GM19099 (cell line): ENCODE data around the gene GPR151.

Experiments
- POLR2A ChIP-seq: IDR thresholded peaks from 3 replicates; pipeline ENCODE4 v1.6.1; 2011; ENCODE audit warnings: low read depth; ENCODE audit not compliant: insufficient read length; ENCODE audit errors: extremely low read depth

Gene GPR151

DNA sequence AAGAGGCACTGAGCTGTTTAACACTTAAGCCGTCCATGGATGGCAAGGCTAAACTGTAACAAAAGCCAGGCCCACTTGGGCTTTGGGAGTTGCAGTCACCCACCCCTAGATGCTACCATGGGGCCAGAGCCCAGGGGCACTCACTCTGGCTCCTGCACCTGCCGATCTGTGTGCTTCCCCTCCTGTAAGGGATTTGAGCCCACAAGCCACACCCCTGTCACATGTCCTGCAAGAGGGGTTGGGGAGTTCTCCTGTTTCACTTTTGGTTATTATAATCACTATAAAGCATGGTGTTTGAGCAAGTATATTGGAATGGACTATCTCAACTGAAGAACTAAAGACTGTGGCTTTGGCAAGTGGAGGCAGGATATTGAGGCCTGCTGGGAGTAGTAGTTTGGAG lies 14.0 kb upstream of the GPR151 start:
- TF ChIP-seq POLR2A: no peak

DNA sequence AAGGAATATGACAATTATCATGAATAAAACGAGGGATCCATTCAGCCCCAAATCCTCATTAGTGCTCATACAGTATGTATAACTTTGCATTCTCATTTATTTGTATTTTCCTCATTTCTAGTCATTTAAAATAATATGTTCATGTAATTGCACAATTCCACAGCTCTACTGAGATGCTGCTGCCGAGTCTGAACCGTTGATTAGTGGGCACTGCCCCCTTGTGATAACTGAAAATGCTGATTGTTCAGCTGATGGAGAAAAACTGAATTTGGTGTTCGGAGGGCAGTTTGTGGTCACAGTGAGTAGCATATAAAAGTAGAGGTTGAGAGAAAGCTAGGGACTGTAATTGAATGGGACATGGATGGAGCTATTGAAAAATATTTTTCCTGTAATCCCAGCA lies 12.2 kb upstream of the GPR151 start:
- no peak for TF ChIP-seq POLR2A

DNA sequence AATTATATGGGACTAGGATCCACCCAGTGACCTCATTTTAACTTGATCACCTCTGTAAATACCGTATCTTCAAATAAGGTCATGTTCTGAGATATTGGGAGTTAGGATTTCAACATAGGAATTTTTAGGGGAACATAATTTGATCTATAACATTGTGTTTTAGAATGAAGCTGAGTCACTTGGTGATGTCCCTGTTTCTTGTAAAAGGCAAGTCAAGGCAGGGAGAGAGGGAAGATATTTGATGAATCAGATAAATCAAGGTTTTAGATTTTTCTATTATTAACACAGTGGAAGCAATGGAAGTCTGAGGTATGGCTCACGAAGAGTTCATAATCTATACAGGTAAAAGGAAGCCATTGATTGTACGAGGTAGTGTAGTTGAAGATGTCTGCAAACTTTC lies 11.8 kb upstream of the GPR151 start:
- no peak for TF ChIP-seq POLR2A

DNA sequence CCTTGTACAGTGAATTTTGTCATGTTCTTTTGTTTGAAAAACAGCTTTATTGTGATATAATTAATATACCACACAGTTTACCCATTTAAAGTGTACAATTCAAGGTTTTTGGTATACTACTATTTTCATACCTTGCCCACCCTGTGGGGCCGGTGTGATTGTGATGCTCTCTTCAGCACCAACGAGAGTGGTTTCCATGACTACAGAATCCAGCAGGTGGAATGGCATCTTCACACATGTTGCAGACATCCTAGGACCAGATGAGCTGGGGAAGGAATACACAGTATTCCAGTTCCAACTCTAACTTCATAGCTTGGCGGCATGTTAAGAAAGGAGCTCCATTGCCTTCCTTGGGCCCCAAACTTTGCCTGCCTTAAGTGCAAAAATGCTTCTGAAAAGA lies 7.7 kb upstream of the GPR151 start:
- no peak for TF ChIP-seq POLR2A

DNA sequence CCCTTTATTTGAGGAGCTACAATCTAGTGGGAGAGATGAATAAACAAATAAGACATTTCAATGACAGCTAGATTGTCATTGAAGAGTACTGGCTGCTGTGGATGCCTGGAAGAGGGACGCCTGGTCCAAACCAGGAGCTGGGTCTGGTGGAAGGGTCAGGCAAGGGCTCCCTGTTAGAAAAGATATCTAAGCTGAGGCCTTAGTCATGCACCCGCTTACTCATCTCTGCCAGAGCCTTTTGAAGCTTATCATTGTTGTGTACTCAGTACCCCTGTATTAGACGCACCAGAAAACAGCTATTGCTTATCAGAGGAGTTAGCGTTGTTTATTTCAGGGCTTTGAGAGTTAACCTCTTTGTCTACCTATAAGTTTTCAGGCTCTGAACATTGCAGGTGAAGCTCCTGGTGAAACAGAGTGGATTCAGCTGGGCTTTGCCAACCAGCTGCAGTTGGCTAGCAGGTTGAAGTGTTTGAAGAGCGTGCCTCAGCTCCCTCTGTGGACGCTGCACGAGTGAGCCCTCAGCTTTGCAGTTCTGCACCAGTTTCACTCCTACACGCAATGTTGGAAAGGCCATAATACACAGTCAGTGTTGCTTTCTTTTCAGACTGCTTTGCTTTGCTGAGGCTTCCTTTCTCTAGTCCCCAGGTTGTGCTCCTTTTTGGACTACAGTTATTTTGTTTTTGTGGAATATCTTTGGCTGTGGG lies 5.6 kb upstream of the GPR151 start:
- TF ChIP-seq POLR2A: no peak

DNA sequence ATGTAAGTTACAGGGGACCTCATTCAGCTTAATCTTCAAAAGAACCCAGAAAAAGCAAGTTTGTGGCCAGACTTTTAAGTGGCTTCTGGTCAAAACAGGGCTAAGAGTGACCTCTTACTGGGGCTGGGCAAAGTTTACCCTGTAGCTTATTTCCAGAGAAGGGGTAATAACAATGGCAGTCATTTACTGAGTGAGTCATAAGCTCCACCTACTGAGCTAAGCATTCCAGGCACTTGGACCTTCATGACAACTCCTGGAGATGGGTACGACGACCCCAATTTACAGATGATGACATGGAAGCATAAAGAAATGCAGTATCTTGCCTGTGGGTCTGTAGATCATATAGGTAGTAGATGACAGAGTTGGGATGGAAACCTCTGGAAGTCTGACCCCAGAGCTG lies 4.7 kb upstream of the GPR151 start:
- TF ChIP-seq POLR2A: no peak

DNA sequence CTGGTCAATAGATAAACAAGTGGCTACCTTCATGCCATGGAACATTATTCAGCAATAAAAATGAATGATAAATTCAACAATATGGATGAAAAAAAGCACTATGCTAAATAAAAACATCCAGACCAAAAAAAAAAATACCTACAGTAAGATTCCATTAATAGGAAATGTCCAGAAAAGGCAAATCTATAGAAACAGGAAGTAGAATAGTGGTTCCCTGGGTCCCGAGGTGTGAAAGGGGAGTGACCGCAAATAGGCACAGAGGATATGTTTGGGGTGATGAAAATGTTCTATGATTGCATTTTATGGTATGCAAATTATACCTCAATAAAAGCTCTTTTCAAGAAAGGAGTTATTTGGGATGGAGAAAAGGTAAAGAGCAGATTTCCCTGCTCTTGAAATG lies 3.6 kb upstream of the GPR151 start:
- no peak for TF ChIP-seq POLR2A

DNA sequence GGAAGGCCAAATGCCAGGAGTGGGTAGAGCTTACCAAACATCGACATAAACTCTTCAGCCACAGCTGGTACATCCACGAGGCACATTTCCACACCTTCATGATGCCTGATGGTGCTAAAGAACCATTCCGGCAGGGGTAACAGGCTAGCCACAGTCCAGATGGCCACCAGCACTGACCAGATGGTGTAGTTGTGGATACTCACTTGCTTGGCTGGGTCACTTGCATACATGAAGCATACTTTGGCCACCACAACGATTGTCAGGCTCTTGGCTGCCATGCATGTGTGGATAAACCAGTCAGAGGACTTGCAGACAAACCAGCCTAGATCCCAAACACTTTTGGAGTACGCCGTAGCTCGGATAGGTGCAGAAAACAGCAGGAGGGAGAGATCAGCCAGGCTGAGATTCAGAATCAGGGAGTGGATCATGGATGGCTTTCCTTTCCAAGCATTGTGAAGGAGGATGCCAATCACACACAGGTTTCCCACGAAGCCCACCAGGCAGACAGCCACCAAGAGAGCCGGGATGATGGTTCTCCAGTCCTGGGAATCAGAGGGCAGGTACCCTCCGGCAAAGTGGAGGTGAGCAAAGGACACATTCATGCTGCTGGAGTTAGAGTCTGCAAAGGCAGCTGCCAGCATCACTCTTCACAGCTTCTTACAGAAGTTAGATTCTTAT lies 378 bp downstream of the GPR151 start:
- no peak for TF ChIP-seq POLR2A

DNA sequence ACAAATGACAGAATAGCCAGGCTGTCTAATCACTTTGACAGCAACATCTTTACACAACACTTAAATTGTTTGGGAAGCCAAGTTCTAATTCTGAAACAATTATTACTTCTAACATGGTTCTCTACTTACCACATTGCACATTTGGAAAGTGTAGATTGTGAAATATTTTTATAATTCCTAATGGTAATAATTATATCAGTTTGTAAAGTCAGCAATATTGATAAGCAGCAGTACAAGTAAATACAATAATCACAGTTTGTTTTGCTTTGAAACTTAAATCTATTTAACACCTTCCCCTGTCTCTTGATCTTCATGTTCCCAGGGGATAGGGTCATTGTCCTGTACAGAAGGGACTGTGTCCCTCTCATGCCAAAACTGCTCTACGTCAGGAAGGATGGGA lies 1.4 kb downstream of the GPR151 start:
- no peak for TF ChIP-seq POLR2A

DNA sequence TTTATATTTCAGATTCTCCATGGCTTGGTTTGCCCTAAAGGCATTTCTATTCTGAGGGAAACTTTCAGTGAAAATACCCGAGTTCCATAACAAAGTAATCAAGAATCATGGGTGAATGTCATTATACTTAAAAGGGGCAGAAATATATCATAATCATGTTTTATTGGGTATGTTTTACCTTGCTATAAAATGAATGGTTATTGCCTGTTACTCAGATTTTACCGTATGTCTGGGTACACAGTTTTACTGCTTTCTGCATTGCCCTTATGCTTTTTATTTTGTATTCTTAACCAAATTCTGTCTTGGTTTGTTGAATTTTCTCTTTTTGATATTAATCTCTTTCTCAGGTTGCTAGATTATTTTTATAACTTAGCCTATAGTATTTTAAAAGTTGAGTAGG lies 2.5 kb downstream of the GPR151 start:
- no peak for TF ChIP-seq POLR2A

DNA sequence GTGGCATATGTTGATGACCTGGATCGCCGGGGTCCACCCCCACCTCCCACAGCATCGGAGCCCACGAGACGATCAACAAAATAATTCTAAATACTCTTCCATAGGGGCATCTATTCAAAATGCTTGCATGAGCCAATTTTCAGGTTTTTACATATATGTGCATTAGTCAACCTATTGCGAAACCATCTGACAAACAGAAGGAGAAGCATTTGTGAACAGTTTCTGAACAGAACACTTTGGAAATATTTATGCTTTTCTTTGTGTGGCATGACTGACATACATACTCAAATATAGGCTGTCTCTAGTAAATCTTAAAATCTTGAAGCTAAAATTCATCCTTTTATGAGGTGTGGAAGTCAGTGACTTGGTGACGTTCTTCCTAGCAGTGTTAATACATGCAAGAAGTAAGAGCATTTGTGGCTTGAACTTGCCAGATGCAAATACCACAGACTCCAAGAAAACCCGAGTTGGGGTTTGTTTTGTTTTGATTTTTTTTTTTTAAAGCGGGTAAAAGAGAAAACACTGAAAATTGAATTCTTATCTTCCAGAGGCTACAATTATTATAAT lies 5.3 kb downstream of the GPR151 start:
- no peak for TF ChIP-seq POLR2A

DNA sequence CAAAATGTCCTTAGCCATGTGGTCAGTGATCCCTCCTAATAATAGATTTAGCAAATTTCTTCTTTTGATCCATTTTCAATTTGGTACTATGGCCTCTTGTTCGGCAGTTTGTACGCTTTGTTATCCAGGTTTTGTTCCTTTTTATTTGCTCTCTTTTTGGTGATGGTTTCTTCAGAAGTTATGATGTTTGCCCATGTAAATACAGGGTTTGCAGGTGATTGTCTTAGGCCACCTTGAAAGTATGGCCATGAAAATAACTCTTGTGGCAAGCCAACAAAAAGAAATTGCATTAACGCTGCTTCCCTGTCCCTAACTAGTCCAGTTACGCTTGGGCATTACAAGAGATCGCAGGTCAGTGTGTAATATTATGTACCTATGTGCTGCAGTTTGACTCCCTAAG lies 8.6 kb downstream of the GPR151 start:
- no peak for TF ChIP-seq POLR2A

DNA sequence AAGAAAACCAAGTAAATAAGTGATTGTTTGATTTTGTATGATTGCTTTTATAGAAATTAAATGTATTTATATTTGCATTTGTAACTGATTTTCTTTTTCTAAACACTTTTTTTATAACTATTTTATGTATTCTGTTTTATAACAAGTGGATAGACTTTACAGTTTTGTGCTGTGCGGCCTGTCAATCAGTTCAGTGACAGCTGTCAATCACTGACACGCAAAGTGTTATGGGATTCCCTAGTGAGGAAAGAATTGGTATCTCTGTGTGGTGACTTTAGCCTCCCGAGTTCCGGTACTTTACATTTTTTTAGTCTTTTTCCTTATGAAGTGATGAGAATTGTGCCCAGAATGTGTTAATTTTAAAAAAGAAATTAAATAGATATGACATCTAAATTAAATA lies 16.3 kb downstream of the GPR151 start:
- TF ChIP-seq POLR2A: no peak

DNA sequence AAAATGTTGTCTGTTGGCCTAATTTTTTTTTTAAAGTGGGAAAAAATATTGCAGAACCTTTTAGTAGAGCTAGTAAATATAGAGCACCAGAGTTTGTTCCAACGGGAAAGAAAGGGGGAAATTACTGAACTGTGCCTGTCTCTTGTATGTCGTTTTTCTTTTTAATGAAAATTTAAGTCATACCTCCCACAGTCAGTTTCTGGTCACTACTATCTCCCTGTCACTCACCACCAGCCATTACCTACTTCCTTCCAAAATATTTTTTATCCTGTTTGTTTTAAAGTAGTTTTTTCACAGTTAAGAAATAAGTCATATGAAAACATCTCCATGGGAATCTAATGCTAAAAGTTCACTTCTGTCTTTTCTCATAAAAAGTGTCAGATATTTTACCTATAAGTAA lies 21.3 kb downstream of the GPR151 start:
- TF ChIP-seq POLR2A: no peak

DNA sequence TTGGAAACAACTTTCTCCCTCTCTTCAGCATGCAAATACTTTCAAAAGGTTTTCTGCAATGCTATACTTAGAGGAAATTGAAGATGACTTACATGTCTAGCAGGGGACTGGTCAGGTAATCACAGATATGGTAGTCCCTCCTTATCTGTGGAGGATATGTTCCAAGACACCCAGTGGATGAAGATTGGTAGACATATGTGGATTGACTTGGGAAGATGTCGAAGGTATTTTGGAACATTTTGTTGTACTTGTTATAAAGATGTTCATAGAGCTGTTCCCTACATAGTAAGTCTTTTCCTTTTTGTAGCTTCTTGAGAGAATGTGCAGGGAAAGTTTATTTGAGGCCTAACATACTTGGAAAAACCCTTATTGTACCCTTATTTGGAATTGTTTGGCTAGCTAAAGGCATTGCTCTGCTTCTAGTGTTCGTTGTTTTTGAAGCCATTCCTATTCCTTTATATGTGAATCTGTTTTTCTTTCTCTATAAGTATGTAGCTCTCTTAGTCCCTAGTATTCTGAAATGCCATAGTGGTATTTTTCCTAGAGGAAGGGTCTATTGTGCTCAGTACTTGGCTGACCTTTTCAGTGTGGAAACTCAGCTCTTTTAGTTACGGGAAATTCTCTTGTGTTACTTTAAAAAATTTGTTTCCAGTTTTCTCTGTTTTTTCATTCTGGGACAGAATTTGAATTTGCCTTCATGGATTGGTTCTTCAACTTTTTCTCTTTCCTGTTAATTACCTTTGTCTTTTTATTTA lies 25.7 kb downstream of the GPR151 start:
- no peak for TF ChIP-seq POLR2A

DNA sequence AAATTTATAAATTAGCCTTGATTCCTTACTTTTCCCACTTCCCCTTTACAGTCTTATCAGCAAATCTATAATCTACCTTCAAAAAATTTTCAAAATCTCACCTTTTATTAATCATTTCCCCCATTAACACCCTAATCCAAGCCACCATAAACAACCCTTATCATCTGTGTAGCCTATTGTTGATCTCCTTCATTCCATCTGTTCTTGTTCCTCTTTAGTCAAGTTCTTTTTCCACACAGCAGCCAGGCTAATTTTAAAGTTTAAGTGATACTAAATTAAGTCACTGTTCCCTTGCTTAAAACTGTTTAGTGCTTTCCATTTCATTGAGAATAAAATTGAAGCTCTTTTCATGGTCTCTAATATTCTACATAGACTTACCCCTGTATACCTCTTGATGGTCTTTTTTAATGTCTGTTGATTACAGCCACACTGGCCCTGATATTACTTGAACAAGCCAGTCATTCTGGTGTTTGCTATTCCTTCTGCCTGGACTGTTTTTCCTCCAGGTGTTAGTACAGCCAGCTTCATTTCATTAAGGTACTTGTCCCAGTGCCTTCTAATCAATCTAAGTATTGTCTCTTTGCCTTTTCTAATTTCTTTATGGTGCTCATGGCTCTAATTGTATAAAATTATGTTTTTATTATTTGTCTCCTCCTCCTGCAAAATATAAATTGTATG lies 31.1 kb downstream of the GPR151 start:
- no peak for TF ChIP-seq POLR2A

DNA sequence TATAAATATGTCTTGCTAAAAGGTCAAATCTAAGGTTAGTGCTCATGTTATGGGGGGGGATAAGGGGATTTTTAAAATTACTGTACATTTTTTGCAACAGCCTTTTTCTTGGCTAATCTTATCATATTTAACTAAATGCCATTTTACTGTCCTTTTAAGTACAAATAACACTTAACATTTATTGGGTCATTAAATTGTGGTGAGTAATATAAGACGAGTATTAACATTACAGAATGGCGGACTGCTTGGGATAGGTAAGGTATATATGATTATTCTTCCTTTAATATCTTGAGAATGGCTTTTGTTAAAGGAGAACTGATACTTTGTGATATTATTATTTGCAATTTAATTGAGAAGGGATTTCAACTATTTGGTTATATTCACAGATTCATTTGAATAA lies 33.2 kb downstream of the GPR151 start:
- no peak for TF ChIP-seq POLR2A
